HG02678 (cell line): Measurements from ENCODE around the gene ZBED1.
"Not testable (repeated sequence)": the region's sequence is repeated elsewhere in the genome, so short reads cannot be mapped to it uniquely, and the experiment has no call there.

Source experiments
- ATAC-seq: cut with Tn5 transposase; IDR thresholded peaks from one replicate; pipeline ENCODE4 v1.9.1; 2021; ENCODE audit warnings: mild to moderate bottlenecking, moderate library complexity; ENCODE audit not compliant: unreplicated experiment

The ZBED1 gene

DNA sequence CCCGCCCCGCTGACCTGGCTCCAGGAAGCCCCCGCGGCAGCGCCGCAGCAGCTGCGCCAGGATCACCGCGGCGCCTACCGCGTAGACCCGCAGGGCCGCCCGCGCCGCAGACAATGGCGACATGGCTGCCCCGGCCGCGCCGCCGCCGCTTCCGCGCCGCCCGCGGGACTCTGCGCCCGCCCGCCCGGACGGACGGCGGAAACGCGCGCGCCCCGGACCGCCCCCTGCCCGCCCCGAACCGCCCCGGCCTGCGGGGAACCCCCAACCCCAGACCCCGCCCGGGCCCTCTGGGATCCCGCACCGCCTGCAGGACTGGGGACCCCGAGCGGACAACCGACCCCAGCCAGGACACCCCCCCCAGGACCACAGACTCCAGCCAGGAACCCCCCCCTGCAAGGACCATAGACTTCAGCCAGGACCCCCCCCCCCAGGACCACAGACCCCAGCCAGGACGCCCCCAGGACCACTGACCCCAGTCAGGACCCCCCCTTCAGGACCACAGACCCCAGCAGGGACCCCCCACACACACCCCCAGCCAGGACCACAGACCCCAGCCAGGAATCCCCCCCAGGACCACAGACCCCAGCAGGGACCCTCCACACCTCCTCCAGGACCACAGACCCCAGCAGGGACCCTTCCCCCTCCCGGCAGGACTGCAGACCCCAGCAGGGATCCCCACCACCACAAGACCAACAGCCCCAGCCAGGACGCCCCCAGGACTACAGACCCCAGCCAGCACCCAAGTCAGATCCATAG is at the start of gene ZBED1, which contains the start of gene DHRSX:
Gene ZBED1, minus strand, starts transcription at position 174 of the 756 bp plus-strand sequence. CDS start 10,257 bp downstream, outside the sequence.
Gene DHRSX, minus strand, starts transcription at position 174 of the 756 bp plus-strand sequence. Its CDS starts 51 bp downstream, at position 123.
- peak; percentile 62 for ATAC-seq

DNA sequence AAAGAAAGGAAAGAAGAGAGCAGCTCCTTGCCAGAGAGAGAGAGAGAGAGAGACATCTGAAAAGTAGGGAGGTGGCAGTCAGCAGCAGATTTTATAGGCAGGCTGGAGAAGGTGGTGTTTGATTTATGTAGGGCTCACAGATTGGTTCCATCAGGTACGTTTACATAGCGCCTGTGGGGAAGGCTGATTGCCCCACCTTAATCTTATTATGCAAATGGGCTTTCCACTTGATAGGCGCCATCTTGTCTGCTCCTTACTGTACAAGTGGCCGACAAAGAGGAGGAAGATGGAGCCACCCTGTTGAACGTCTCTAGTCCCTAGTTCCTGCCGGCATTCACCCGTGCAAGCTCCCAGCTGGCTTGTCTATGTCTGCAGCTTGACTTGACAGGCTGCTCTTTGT is 49.1 kb upstream of the ZBED1 start:
- ATAC-seq, result no peak

DNA sequence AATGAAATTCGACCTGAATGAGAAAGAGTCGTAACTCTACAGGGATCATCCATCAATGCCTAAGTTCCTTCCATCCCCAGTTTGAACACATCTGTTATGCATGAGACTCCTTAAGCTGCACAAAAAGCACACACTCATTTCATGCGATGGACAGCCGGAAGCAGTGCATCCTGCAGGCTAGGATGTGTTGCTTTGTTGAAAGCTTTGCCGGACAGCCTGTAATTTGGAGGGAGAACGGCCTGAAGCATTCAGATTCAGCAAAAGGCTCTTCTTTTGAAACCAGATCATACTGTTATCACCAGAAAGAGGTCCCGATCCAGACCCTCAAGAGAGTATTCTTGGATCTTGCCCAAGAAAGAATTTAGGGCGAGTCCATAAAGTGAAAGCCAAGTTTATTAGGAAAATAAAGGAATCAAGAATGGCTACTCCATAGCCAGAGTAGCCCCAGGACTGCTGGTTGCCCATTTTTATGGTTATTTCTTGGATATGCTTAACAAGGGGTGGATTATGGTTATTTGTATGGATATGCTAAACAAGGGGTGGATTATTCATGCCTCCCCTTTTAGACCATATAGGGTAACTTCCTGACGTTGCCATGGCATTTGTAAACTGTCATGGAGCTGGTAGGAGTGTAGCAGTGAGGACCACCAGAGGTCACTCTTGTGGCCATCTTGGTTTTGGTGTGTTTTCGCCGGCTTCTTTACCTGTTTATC is 48.1 kb upstream of the ZBED1 start:
- no peak for ATAC-seq

DNA sequence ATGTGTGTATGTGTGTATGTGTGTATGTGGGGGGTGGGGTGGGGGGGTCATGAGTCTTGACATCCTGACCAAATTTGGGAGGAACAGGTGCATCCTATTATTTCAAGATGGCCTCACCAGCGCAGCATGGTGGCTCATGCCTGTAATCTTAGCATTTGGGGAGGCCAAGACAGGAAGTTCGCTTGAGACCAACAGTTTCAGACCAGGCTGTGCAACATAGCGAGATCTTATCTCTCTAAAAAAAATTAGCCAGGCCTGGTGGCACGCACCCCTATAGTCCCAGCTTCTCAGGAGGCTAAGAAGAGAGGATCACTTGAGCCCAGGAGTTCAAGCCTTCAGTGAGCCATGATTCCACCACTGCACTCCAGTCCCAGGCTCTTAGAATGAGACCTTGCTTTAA is 47.0 kb upstream of the ZBED1 start:
- no peak for ATAC-seq

DNA sequence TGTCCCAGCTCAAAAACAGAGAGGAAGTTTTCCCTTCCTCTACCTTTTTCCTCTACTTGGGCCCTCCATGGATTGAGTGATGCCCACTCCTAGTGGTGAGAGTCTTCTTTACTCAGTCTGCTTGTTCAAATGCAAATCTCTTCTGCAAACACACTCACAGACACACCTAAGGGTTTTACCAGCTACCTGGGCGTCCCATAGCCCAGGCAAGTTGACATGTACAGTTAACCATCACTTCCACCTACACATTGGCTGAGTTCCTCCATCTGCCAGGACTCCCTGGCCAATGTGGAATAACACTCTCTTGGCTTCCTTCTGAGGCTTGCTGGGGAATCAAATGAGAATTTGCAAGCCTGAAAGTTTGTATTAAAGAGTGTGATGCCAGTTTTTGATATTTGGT is 45.7 kb upstream of the ZBED1 start:
- ATAC-seq, result no peak

DNA sequence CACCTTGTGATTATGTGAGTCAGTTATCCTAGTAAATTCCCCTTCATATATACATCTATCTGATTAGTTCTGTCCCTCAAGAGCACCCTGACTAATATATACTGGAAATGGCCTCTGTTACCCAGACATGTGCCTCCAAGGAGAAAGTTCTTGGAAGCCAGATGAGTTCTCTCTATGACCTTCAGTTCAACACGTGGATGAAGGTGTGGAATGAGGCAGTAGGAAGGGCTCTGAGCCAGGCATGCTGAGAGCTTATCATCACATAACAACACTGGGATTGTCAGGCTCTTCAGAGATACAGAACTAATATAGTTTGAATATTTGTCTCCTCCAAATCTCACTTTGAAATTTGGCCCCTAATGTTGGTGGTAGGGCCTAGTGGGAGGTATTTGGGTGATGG is 44.4 kb upstream of the ZBED1 start:
- no peak for ATAC-seq

DNA sequence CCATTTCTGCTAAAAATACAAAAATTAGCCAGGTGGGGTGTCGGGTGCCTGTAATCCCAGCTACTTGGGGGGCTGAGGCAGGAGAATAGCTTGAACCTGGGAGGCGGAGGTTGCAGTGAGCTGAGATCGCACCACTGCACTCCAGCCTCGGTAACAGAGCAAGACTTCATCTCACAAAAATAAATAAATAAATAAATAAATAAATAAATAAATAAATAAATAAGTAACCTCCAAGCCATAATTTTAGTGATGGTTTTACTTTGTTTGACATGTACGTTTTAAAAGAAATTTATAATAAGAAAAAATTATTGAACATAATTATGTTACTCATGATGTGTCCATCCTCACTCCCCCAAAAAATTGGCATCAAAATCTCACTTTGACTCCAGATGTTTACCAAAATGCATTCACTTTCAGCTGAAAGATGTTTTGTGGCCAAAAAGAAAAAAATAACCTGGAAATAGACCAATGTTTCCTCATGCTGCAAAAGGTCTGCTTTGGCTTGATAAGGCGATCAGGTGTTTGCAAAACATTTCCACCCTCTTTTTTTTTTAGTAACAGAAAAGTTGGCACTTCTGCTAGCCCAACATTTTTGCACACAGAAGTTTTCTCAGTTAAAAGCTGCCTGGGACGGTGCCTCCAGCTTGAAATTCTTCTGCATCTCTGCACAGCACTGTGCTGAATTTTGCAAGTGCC is 42.2 kb upstream of the ZBED1 start:
- ATAC-seq, result no peak

DNA sequence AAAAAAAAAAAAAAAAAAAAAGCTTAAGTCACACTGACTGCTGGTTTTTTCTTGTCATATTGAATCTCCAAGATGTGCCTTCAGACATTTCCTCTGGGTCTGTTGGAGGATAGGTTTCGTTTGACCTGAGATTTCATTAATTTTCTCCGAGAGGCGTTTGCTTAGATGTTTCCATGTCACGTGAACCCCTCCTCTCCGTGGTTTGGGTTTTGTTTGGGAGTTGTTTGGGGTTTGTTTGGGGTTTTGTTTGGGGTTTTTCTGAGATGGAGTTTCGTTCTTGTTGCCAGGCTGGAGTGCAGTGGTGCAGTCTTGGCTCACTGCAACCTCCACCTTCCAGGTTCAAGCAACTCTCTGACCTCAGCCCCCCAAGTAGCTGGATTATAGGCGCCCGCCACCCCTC is 40.8 kb upstream of the ZBED1 start:
- no peak for ATAC-seq

DNA sequence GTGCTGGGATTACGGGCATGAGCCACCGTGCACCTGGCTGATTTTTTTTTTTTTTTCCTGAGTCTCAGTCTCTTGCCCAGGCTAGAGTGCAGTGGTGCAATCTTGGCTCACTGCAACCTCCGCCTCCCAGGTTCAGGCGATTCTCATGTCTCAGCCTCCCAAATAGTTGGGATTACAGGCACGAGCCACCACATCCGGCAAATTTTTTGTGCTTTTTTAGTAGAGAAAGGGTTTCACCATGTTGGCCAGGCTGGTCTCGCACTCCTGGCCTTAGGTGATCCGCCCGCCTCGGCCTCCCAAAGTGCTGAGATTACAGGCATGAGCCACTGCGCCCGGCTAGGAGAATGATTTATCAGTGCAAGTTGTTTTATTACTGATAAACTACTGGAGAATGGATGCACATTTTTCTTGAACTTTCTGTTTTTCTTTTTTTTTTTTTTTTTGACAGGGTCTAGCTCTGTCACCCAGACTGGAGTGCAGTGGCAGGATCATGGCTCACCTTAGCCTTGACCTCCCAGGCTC is 39.7 kb upstream of the ZBED1 start:
- no peak for ATAC-seq

DNA sequence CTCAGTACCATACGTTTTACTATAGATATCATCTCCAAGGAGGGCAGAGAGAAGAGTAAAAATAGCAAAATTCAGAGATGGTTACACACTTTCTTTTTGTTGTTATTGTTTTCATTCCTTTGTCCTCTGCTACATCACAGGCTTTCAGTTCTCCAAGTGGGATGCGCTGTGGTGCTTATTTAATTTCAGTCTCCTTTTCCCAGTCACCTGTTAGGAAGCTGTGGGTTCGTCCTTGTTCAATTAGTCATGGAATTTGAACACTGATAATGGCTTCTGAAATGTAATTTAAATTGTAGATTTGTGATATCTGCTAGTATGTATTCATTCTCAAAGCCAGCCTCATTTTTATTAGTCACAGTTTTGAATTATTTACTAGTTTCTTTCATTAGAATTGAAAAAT is 38.8 kb upstream of the ZBED1 start:
- no peak for ATAC-seq

DNA sequence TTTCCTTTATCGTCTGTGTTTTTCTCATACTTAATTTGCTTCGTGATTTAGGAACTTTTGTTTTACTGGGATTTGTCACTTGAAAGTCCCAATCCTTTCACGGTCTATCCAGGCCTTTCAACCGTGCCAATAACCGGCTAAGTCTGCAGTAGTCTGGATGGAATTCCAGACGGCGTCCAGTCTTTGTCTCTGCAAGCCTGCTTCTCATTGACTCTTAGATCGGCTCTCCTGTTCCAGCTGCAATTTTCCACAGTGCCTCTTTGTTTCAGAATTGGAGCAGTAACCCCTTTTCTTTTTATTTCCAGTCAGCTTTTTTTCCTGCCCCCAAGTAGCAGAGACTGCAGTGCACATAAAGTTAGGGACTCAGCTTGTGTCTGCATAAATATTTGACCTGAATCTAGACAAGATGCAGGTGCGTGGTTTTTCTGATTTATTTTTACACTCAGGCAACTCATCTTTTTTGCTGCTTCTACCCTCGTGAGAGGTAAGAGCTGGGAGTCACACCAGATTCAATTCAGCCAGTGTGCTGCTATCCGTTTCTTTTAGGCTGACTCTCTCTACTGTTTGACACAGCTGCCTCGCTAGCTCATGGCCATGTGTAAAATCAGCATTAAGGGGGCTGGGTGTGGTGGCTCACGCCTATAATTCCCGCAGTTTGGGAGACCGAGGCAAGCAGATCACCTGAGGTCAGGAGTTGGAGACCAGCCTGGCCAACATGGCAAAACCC is 37.4 kb upstream of the ZBED1 start:
- ATAC-seq, result no peak

DNA sequence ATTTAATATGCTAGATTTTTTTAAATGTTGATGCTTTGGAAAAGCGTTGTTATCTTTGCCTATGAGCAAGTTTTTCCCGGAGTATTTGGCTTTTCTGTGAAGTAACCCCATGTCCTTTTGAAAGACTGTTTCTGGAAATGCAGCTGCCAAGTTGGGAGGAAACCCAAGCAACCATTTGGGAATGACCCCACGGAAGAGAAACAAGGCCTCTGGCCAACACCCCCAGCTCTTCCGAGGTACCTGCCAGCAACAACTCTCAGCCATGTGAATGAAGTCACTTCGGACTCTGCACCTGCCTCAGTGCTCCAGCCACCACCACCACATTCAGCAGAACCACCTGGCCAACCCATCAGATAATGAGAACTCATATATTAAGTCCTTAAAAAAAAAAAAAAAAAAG is 36.2 kb upstream of the ZBED1 start:
- no peak for ATAC-seq

DNA sequence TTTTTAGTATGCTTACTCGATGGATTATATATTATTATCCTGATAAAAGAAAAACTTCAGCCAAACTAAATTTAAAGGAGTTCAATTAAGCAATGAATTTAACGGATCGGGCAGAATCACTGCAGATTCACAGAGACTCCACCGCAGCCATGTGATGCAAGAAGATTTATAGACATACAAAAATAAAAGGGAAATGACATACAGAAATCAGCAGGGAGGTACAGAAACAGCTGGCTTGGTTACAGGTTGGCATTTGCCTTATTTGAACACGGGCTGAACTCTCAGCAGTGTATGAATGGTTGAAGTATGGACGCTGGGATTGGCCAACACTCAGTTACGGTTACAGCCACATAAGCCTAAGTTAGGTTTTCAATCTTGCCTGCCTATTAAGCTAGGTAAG is 35.4 kb upstream of the ZBED1 start:
- ATAC-seq, result no peak

DNA sequence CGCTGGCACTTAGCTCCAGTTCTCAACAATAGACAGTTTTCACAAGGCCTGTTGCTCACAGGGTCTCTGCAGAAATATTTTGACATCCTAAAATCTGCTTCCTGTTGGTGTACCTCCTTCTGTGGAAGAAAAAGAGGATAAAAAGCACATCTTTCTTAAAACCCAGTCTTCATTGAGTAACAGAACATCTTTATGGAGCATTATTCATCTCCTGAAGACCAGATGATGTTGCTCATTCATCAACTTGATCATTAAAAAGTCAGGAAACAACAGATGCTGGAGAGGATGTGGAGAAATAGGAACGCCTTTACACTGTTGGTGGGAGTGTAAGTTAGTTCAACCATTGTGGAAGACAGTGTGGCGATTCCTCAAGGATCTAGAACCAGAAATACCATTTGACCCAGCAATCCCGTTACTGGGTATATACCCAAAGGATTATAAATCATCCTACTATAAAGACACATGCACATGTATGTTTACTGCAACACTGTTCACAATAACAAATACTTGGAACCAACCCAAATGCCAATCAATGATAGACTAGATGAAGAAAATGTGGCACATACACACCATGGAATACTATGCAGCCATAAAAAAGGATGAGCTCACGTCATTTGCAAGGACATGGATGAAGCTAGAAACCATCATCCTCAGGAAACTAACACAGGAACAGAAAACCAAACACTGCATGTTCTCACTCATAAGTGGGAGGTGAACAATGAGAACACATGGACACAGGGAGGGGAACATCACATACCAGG is 33.7 kb upstream of the ZBED1 start:
- ATAC-seq, result not testable (repeated sequence)

DNA sequence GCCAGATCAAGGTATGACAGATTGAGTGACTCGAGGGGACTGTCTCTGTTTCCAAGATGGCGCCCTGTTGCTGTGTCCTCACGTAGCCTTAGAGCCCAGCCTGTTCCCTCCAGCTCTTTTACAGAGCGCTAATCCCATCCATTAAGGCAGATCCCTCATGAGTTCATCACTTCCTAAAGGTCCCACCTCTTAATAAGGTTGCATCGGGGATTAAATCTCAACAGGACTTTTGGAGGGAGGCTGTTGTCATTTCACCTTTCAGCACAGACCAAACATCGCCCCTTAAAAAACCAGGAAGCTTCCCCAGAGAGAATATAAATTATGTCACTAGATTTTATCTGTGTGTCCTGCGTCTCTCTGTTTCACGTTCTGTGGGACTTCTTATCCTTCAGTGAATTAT is 32.6 kb upstream of the ZBED1 start:
- ATAC-seq, result no peak

DNA sequence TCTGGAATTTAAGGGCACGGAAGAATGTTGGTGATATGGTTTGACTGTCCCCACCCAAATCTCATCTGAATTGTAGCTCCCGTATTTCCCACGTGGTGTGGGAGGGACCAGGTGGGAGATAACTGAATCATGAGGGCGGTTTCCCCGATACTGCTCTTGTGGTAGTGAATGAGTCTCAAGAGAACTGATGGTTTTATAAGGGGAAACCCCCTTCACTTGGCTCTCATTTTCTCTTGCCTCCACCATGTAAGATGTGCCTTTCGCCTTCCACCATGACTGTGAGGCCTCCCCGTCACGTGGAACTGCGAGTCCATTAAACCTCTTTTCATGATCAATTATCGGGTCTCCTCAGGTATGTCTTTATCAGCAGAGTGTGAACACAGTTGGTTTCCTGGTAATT is 25.6 kb upstream of the ZBED1 start:
- ATAC-seq, result no peak

DNA sequence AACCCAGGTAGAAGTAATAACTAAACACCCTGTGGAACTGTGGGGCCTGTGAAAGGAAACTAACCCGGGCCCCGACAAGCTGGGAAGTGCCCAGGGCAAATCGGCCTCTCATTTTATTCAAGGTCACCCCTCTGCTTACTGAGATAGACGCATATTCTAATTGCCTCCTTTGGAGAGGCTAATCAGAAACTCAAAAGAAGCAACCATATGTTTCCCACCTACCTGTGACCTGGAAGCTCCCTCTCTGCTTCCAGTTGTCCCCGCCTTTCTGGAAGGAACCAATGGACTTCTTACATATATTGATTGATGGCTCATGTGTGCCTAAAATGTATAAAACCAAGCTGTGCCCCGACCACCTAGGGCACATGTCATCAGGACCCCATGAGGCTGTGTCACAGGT is 23.1 kb upstream of the ZBED1 start:
- no peak for ATAC-seq

DNA sequence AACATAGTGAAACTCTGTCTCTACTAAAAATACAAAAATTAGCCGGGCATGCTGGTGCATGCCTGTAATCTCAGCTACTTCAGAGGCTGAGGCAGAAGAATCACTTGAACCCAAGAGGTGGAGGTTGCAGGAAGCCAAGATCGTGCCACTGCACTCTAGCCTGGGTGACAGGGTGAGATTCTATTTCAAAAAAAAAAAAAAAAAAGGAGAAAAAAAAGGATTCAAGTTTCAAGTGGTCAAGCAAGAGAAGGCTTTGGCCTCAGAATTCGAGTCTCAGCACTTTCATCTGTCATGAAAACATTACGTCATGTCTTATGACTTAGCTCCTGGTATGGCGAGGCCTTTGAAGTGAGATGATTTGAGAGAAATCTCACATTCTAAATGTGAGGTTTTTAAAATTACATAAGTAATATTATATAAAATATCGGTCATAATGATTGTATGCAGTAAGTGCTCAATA is 21.2 kb upstream of the ZBED1 start:
- ATAC-seq, result peak; percentile 34

DNA sequence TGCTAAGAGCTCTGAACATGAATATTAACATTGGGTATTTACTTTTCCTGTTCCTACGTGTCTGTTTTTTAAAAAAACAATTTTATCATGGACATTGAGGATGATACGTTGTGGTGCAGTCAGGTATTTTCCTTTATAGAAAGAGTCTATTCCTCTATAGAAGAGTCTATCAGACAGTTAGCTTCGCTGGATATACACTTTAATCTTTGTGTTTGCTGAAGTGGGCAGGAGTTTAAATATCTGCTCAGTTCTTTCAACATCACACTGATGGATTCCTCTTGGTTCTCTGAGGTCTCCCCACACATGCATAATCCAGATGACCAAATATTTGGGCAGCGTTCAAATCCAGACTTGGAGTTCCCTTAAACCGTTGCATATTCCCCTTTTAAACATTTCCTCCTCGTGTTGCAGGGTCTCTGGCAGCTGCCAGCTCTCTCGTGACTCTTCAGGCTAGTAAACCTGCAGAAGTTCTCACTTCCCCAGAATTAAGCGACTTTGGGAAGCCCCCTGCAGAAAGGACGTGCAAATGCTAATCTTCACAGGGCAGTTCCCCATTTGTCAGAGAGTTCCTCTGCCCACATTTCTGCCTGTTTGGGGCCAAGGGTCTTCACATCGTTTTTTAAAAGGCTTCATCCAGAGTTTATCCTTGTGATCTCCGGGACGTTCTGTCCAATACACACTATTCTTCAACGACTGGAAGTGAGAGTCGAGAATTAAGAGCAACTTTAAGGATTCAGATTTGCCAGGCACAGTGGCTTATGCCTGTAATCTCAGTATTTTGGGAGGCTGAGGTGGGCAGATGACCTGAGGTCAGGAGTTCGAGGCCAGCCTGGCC is 20.5 kb upstream of the ZBED1 start:
- peak; percentile 78 for ATAC-seq
